ENCODE measurements around the gene C1orf167. TPM values are rescaled to one million over a fixed set of nuclear protein-coding genes. Genes with fewer than 3 reads are reported as not detected.

Gene C1orf167
- total and polyA plus RNA-seq, 2 donors (not counting 1 experiment from before 2014, with no cell fraction given), result not detected

DNA sequence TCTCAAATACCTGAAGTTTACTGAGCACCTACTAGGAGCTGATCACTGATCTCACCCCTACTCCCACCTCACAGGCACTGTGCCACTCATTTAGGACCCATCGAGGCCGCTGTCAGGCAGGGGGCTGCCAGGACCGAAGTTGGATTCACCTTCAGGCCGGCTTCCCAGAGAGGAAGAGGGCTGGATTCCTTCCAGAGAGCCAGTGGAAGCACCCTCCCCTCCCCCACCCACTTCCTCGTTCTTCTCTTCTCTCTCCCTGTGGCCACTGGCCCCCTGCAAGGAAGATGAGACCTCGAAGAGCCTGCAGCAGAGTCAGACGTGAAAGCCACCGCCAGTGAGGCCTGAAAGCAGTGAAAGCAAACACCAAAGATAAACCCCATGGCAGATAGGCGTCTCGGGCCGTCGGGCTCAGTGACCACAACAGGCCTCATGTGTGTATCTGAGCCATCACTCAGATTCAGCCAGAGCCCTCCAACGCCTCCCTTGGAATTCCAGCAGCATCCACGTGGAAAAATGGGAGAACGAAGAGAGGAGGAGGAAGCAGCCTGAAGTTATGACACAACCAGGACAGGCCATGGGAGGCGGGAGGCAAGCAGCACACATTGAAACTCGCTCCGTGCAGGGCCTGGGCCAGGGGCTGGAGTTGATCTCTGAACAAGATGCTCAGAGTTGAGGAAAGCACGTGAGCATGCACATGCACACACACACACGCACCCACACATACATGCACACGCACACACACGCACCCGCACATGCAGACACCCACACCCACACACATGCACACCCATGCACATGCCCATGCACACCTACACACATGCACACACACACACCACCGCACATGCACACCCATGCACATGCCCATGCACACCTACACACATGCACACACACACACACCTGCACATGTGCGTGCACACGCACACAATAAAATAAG lies 32.2 kb upstream of the C1orf167 start:
- Mint-ChIP-seq H3K4me3 (peak overlapping the region; percentile 89), H3K4me1 (peaks cover 36% of the 10 kb centered on the region)
- peaks cover 38 to 45% of the 10 kb centered on the region in 2 donors for H3K4me1 ChIP-seq (ENCODE audit: control insufficient read depth in 2 of 2, insufficient read depth in 2 of 2, low read length in 2 of 2)

More for the DNA sequence above, 32.2 kb upstream of the C1orf167 start:
- no peaks in the 10 kb centered on the region for H3K36me3 ChIP-seq (replicated peaks in 1 of 2; ENCODE audit: control extremely low read depth in 1 of 2, control insufficient read depth in 1 of 2, extremely low read depth in 1 of 2, insufficient read depth in 2 of 2, low read length in 1 of 2)
- H2AFZ ChIP-seq (ENCODE audit: insufficient read depth, low read depth, low read length, poor library complexity, severe bottlenecking), result peak overlapping the region; percentile 45
- Mint-ChIP-seq H3K9me3 (ENCODE audit: insufficient read depth) (no peaks in the 10 kb centered on the region), H3K27me3 (no peaks in the 10 kb centered on the region), H3K27ac (peak overlapping the region; percentile 96)
- ChIA-PET POLR2A (interaction anchor here (0.6 to 2.0 kb wide), 4 partner anchors 11 to 178 kb away, joined by 3 to 9 read pairs (median 4); partner anchors contain the start of gene FBXO6), CTCF (interaction anchor here (0.6 to 2.1 kb wide), 7 partner anchors 8 to 85 kb away, joined by 3 to 30 read pairs (median 6); no protein-coding TSS in a partner anchor)
- no peaks in the 10 kb centered on the region for H3K27me3 ChIP-seq (replicated peaks in 1 of 4; ENCODE audit: control extremely low read depth in 1 of 4, control insufficient read depth in 3 of 4, insufficient read depth in 4 of 4, low read length in 3 of 4)
- no peak for TF ChIP-seq EZH2 (IDR thresholded peaks at IDR 0.05; ENCODE audit: borderline replicate concordance, insufficient read depth, low read depth, low read length, poor library complexity, severe bottlenecking)
- TF ChIP-seq, protein P1, sequence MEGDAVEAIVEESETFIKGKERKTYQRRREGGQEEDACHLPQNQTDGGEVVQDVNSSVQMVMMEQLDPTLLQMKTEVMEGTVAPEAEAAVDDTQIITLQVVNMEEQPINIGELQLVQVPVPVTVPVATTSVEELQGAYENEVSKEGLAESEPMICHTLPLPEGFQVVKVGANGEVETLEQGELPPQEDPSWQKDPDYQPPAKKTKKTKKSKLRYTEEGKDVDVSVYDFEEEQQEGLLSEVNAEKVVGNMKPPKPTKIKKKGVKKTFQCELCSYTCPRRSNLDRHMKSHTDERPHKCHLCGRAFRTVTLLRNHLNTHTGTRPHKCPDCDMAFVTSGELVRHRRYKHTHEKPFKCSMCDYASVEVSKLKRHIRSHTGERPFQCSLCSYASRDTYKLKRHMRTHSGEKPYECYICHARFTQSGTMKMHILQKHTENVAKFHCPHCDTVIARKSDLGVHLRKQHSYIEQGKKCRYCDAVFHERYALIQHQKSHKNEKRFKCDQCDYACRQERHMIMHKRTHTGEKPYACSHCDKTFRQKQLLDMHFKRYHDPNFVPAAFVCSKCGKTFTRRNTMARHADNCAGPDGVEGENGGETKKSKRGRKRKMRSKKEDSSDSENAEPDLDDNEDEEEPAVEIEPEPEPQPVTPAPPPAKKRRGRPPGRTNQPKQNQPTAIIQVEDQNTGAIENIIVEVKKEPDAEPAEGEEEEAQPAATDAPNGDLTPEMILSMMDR (IDR thresholded peaks at IDR 0.05), result no peak
- H4K20me1 ChIP-seq (ENCODE audit: control insufficient read depth, insufficient read depth, low read length, poor library complexity, severe bottlenecking), result no peaks in the 10 kb centered on the region
- H3K9me3 ChIP-seq (ENCODE audit: control extremely low read depth in 1 of 3, control insufficient read depth in 2 of 3, insufficient read depth in 1 of 3, low read length in 2 of 3), result peaks cover 0 to 2% (median 0%) of the 10 kb centered on the region in 3 donors
- intact Hi-C loops (cut with micrococcal nuclease), result loop anchor here (1.0 to 5.0 kb wide), 3 partner anchors 10 to 77 kb away; partner anchors contain the start of genes FBXO2, FBXO44 and MAD2L2
- H3K27ac ChIP-seq (ENCODE audit: low read length in 2 of 2), result peak overlapping the region; percentile 14 to 32
- no peak overlapping the region for H3K9ac ChIP-seq (ENCODE audit: low read length)
- peak overlapping the region; percentile 32 to 73 (median 44) for H3K4me3 ChIP-seq (ENCODE audit: control extremely low read depth in 1 of 5, extremely low read depth in 1 of 5, insufficient read depth in 1 of 5, low read depth in 2 of 5, low read length in 4 of 5)
- H3K79me2 ChIP-seq (ENCODE audit: control insufficient read depth, insufficient read depth, low read length), result no peaks in the 10 kb centered on the region
- peak overlapping the region; percentile 90 for H3K4me2 ChIP-seq (replicated peaks; ENCODE audit: low read depth, low read length, poor library complexity, severe bottlenecking)
- DNase-seq (no peak), ATAC-seq (ENCODE audit: low read depth) (no peak)
- WGBS (ENCODE audit: insufficient coverage), result 41% methylated on average over 23 of the region's 26 CpGs
